ENCODE measurements around the gene TMEM47.

The TMEM47 gene

DNA sequence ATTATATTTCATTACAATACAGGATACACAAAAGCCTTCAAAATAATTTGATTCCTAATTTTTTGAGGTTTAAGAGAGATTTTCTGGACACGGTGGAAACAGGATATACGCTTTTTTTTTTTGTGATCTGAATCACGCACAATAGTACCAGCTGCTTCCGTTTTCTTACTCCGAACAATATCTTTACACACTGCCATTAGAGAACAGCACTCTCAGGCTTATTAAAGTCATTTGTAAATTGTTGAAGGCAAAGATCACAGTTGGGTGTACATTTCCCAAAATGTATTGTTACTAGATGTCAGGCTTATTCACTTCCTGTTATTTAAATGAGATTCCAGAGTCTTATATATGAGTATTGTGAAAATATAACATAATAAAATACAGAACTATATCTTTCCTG lies 71.5 kb downstream of the TMEM47 start:
- no CpG with 5 or more reads among the region's 5 CpGs for WGBS (ENCODE audit: insufficient coverage, insufficient read length)
- DNase-seq (ENCODE audit: low read depth, low spot score) = no peak
- Histone ChIP-seq H3K9me3 (ENCODE audit: control insufficient read depth, insufficient read depth, low read length) (no peaks in the 10 kb centered on the region), H3K4me3 (ENCODE audit: low read length) (no peak overlapping the region), H3K4me1 (ENCODE audit: control insufficient read depth, insufficient read depth, low read length) (no peaks in the 10 kb centered on the region), H3K27ac (ENCODE audit: low read length) (no peak overlapping the region), H3K36me3 (ENCODE audit: control insufficient read depth, insufficient read depth, low read length) (no peaks in the 10 kb centered on the region), H3K27me3 (ENCODE audit: control insufficient read depth, insufficient read depth, low read length) (no peaks in the 10 kb centered on the region)

- Histone ChIP-seq H3K4me3 (ENCODE audit: low read length) (no peak overlapping the region), H3K27me3 (ENCODE audit: control insufficient read depth, insufficient read depth, low read length) (no peaks in the 10 kb centered on the region), H3K27ac (ENCODE audit: low read length) (no peak overlapping the region), H3K36me3 (ENCODE audit: control insufficient read depth, insufficient read depth, low read length) (no peaks in the 10 kb centered on the region), H3K4me1 (ENCODE audit: control insufficient read depth, insufficient read depth, low read length) (no peaks in the 10 kb centered on the region), H3K9me3 (ENCODE audit: control insufficient read depth, insufficient read depth, low read length) (no peaks in the 10 kb centered on the region)
- no CpG with 5 or more reads among the region's 1 CpG for WGBS (ENCODE audit: insufficient coverage, insufficient read length)
- no peak for DNase-seq (ENCODE audit: low read depth, low spot score)
Observed at GRCh38 chrX:34584781-34585180, 72.3 kb downstream of the TMEM47 start.

DNA sequence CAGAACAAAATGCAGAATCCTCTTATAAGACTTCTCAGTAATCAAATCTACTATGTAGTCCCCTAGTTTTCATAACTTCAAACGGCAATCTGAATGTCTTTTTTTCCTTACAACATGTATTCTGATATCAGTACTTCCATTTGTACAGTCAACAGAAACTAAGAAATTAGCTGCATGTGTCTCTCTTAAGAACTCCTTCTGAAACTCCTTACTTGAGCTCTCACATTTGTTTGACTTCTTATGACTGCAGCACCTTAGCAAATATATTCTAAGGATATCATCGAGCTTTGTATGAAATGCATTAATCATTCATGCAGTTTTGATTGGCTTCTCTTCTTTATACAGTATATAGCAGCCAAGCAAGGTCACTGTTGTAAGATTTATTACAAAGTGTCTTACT lies 77.0 kb downstream of the TMEM47 start:
- H3K4me1 ChIP-seq (ENCODE audit: control insufficient read depth, insufficient read depth, low read length) = no peaks in the 10 kb centered on the region
- no CpG with 5 or more reads among the region's 2 CpGs for WGBS (ENCODE audit: insufficient coverage, insufficient read length)
- no peaks in the 10 kb centered on the region for H3K27me3 ChIP-seq (ENCODE audit: control insufficient read depth, insufficient read depth, low read length)

GRCh38 chrX:34578237-34578636 lies 78.8 kb downstream of the TMEM47 start:
- H3K36me3 ChIP-seq (ENCODE audit: control insufficient read depth, insufficient read depth, low read length) = no peaks in the 10 kb centered on the region
- no peak overlapping the region for H3K4me3 ChIP-seq (ENCODE audit: low read length)
- H3K27ac ChIP-seq (ENCODE audit: low read length) = no peak overlapping the region
- no peak for DNase-seq (ENCODE audit: low read depth, low spot score)
- no peaks in the 10 kb centered on the region for H3K4me1 ChIP-seq (ENCODE audit: control insufficient read depth, insufficient read depth, low read length)
- no CpG with 5 or more reads among the region's 2 CpGs for WGBS (ENCODE audit: insufficient coverage, insufficient read length)
- no peaks in the 10 kb centered on the region for H3K9me3 ChIP-seq (ENCODE audit: control insufficient read depth, insufficient read depth, low read length)
- no peaks in the 10 kb centered on the region for H3K27me3 ChIP-seq (ENCODE audit: control insufficient read depth, insufficient read depth, low read length)

More for the DNA sequence above, 77.0 kb downstream of the TMEM47 start:
- no peak for DNase-seq (ENCODE audit: low read depth, low spot score)
- H3K4me3 ChIP-seq (ENCODE audit: low read length) = no peak overlapping the region
- H3K36me3 ChIP-seq (ENCODE audit: control insufficient read depth, insufficient read depth, low read length) = no peaks in the 10 kb centered on the region
- H3K27ac ChIP-seq (ENCODE audit: low read length) = no peak overlapping the region
- no peaks in the 10 kb centered on the region for H3K9me3 ChIP-seq (ENCODE audit: control insufficient read depth, insufficient read depth, low read length)
